ENCODE measurements around the gene PMM1. TPM values are rescaled to one million over a fixed set of nuclear protein-coding genes. Genes with fewer than 3 reads are reported as not detected.

Gene PMM1
- total and polyA plus RNA-seq, 2 of the 13 experiments (the other 11 are each of a cell fraction or from before 2014, with no cell fraction given) = 17.8 to 95.6 TPM

- H3K9ac ChIP-seq (ENCODE audit: insufficient read depth, low read depth, low read length) = no peak overlapping the region
- no peaks in the 10 kb centered on the region for H3K9me3 ChIP-seq (ENCODE audit: low read length)
- no TSS peak for BruUV-seq (replicated peaks)
- FAIRE-seq (peak; percentile 36), DNase-seq (ENCODE audit: low spot score) (peak; percentile 41), ATAC-seq (peak; percentile 87)
- ChIA-PET POLR2A (interaction anchor here (0.5 to 1.5 kb wide), 5 partner anchors 8 to 71 kb away, joined by 3 to 7 read pairs (median 6); partner anchors contain the start of genes DESI1, PMM1 and XRCC6), CTCF (ENCODE audit: low intra/inter-chr PET ratio, low total read pairs) (interaction anchor here (1.0 kb wide), 1 partner anchor 36 kb away, joined by 3 read pairs; no protein-coding TSS in a partner anchor)
- no peaks in the 10 kb centered on the region for H3K36me3 ChIP-seq (replicated peaks in 1 of 2; ENCODE audit: control insufficient read depth in 1 of 2, insufficient read depth in 2 of 2, low read length in 2 of 2)
- intact Hi-C loops (cut with micrococcal nuclease; ENCODE audit: unreplicated experiment) (no loop called here), in situ Hi-C loops (cut with HindIII; ENCODE audit: extremely low pct_ligation_motif_present, low pct_unique_long_range_greater_than_20kb) (no loop called here)
- no peak overlapping the region for H3K4me3 ChIP-seq (replicated peaks in 1 of 3; ENCODE audit: insufficient read depth in 1 of 3, low read depth in 2 of 3, low read length in 3 of 3)
- H3K4me1 ChIP-seq (ENCODE audit: insufficient read depth, low read length) = peaks cover 53% of the 10 kb centered on the region
- H4K20me1 ChIP-seq (ENCODE audit: insufficient read depth, low read length) = no peaks in the 10 kb centered on the region
- WGBS (ENCODE audit: low lambda C conversion rate) = 71% methylated on average over 2 of the region's 2 CpGs
- peak overlapping the region; percentile 17 for H3K27ac ChIP-seq (ENCODE audit: extremely low read length, insufficient read depth, low read length)
- peak overlapping the region; percentile 25; the same call in 1 of the 2 replicates for H3K4me2 ChIP-seq (ENCODE audit: low read depth, low read length)
- H3K79me2 ChIP-seq (ENCODE audit: insufficient read depth, low read length) = peaks cover 3% of the 10 kb centered on the region
- H2AFZ ChIP-seq (ENCODE audit: low read length) = no peak overlapping the region
- H3K27me3 ChIP-seq (ENCODE audit: control insufficient read depth in 1 of 2, insufficient read depth in 2 of 2, low read length in 2 of 2) = no peaks in the 10 kb centered on the region
- TF ChIP-seq TGIF2 (CRISPR knock-in tag; IDR thresholded peaks at IDR 0.05) = no peak
- TF ChIP-seq JARID2 (CRISPR knock-in tag; IDR thresholded peaks at IDR 0.05; ENCODE audit: insufficient replicate concordance) = no peak
- peak; percentile 38; the same call in 1 of the 2 replicates for TF ChIP-seq HNF4G (IDR thresholded peaks at IDR 0.05; ENCODE audit: borderline replicate concordance, low read depth, low read length)
- no peak for TF ChIP-seq HNF4G (CRISPR knock-in tag; IDR thresholded peaks at IDR 0.05; ENCODE audit: borderline replicate concordance, low read depth)
- no peak for TF ChIP-seq ZNF33A (CRISPR knock-in tag; IDR thresholded peaks at IDR 0.05; ENCODE audit: borderline replicate concordance)
- TF ChIP-seq SMARCE1 (IDR thresholded peaks at IDR 0.05; ENCODE audit: borderline replicate concordance) = no peak
- no peak for TF ChIP-seq NFATC3 (CRISPR knock-in tag; IDR thresholded peaks at IDR 0.05)
- no peak for TF ChIP-seq TBP (CRISPR knock-in tag; IDR thresholded peaks at IDR 0.05)
- 0 out of 2 replicates have a peak, but pooled peaks have one; percentile 1 for TF ChIP-seq ZNF414 (CRISPR knock-in tag; IDR thresholded peaks at IDR 0.05)
- peak; percentile 33; the same call in 1 of the 2 replicates for TF ChIP-seq POLR2AphosphoS5 (IDR thresholded peaks at IDR 0.05; ENCODE audit: low read depth, low read length)
- no peak for TF ChIP-seq ZFP91 (CRISPR knock-in tag; IDR thresholded peaks at IDR 0.05; ENCODE audit: borderline replicate concordance)
- peak; percentile 47; the same call in 1 of the 3 replicates for TF ChIP-seq MXI1 (IDR thresholded peaks at IDR 0.05; ENCODE audit: borderline replicate concordance, low read depth, low read length)
- no peak for TF ChIP-seq TFDP2 (CRISPR knock-in tag; IDR thresholded peaks at IDR 0.05)
- 0 out of 2 replicates have a peak, but pooled peaks have one; percentile 23 for TF ChIP-seq RARA (CRISPR knock-in tag; IDR thresholded peaks at IDR 0.05)
- no peak for TF ChIP-seq ZNF773 (CRISPR knock-in tag; IDR thresholded peaks at IDR 0.05; ENCODE audit: borderline replicate concordance)
- no peak for TF ChIP-seq HNRNPK (IDR thresholded peaks at IDR 0.05; ENCODE audit: low read depth, low read length, poor library complexity, severe bottlenecking)
- TF ChIP-seq HIC2 (CRISPR knock-in tag; IDR thresholded peaks at IDR 0.05; ENCODE audit: low read depth) = peak; percentile 70; the same call in 1 of the 2 replicates
Observed at GRCh38 chr22:41613456-41613855, 23.8 kb upstream of the PMM1 start.

Data from HepG2 (cell line).